GM23338 (cell line): ENCODE measurements around the gene TMEM37. TPM values are rescaled to one million over a fixed set of nuclear protein-coding genes. Genes with fewer than 3 reads are reported as not detected.

Experiments
- ATAC-seq: fragments of 200-7000 bp; cut with Tn5 transposase; 3 replicates; pipeline ENCODE4 v1.9.1; 2020
- DNase-seq: peaks from one replicate; pipeline ENCODE4 v3.0.0-alpha.2; 2015; ENCODE audit warnings: low spot score
- H2AFZ ChIP-seq: fragments of 200-600 bp; sonication (generic); 2 replicates; pipeline ENCODE4 v1.8.0; 2016; ENCODE audit warnings: antibody characterized with exemption, mild to moderate bottlenecking, moderate library complexity
- H3F3A ChIP-seq: fragments of 200-600 bp; sonication (generic); replicated peaks from 2 replicates; pipeline ENCODE4 v1.8.0; 2017; ENCODE audit warnings: antibody characterized with exemption, mixed run types, low read depth
- H3K27ac ChIP-seq: fragments of 200-600 bp; sonication (generic); 2 replicates; pipeline ENCODE4 v1.6.1; 2016; ENCODE audit warnings: low read depth
- H3K27me3 ChIP-seq: fragments of 200-600 bp; sonication (generic); 2 replicates; pipeline ENCODE4 v1.8.0; 2016; ENCODE audit warnings: mild to moderate bottlenecking, mixed run types, moderate library complexity; ENCODE audit not compliant: insufficient read depth
- H3K36me3 ChIP-seq: fragments of 200-600 bp; sonication (generic); 2 replicates; pipeline ENCODE4 v1.8.0; 2016; ENCODE audit warnings: mild to moderate bottlenecking; ENCODE audit not compliant: insufficient read depth
- H3K4me1 ChIP-seq: fragments of 200-600 bp; sonication (generic); 2 replicates; pipeline ENCODE4 v1.8.0; 2016; ENCODE audit warnings: mild to moderate bottlenecking, moderate library complexity; ENCODE audit not compliant: insufficient read depth
- H3K4me2 ChIP-seq: fragments of 200-600 bp; sonication (generic); 2 replicates; pipeline ENCODE4 v1.7.1; 2017; ENCODE audit warnings: mixed run types
- H3K4me3 ChIP-seq: fragments of 200-600 bp; sonication (generic); 2 replicates; pipeline ENCODE4 v1.6.1; 2016; ENCODE audit warnings: mixed run types
- H3K79me2 ChIP-seq: fragments of 200-600 bp; sonication (generic); replicated peaks from 2 replicates; pipeline ENCODE4 v1.8.0; 2017; ENCODE audit warnings: mild to moderate bottlenecking; ENCODE audit not compliant: insufficient read depth
- H3K9me2 ChIP-seq: fragments of 200-600 bp; sonication (generic); 2 replicates; pipeline ENCODE4 v1.8.0; 2017; ENCODE audit not compliant: insufficient read depth
- H4K20me1 ChIP-seq: fragments of 200-600 bp; sonication (generic); replicated peaks from 2 replicates; pipeline ENCODE4 v1.8.0; 2017; ENCODE audit warnings: mild to moderate bottlenecking; ENCODE audit not compliant: insufficient read depth
- H3K27ac Mint-ChIP-seq: 2 replicates; pipeline ENCODE4 v1.8.0; 2020; ENCODE audit warnings: inconsistent platforms, mild to moderate bottlenecking, moderate library complexity, mixed read lengths
- H3K27me3 Mint-ChIP-seq: 3 replicates; pipeline ENCODE4 v1.8.0; 2022; ENCODE audit warnings: low read depth, mild to moderate bottlenecking, moderate library complexity, mixed read lengths, inconsistent platforms; ENCODE audit not compliant: insufficient read depth, poor library complexity
- H3K36me3 Mint-ChIP-seq: 3 replicates; pipeline ENCODE4 v1.8.0; 2021; ENCODE audit warnings: low read depth, mild to moderate bottlenecking, inconsistent platforms, moderate library complexity, mixed read lengths
- H3K4me1 Mint-ChIP-seq: 3 replicates; pipeline ENCODE4 v1.8.0; 2020; ENCODE audit warnings: mild to moderate bottlenecking, inconsistent platforms, mixed read lengths
- H3K4me3 Mint-ChIP-seq: 3 replicates; pipeline ENCODE4 v1.8.0; 2021; ENCODE audit warnings: moderate library complexity, mild to moderate bottlenecking, inconsistent platforms, mixed read lengths
- H3K9me3 Mint-ChIP-seq: 3 replicates; pipeline ENCODE4 v1.8.0; 2020; ENCODE audit warnings: moderate library complexity, mild to moderate bottlenecking, inconsistent platforms, mixed read lengths
- CREB1 ChIP-seq: fragments of 250-450 bp; sonication (Bioruptor Pico); IDR thresholded peaks from 2 replicates; pipeline ENCODE4 v1.5.0; 2020; ENCODE audit warnings: low read depth, mild to moderate bottlenecking, moderate library complexity
- NANOG ChIP-seq: IDR thresholded peaks from 2 replicates; pipeline ENCODE4 v1.6.1; 2016; ENCODE audit warnings: antibody characterized with exemption, borderline replicate concordance
- STAT1 ChIP-seq: IDR thresholded peaks from one replicate; pipeline ENCODE4 v1.6.1; 2016; ENCODE audit warnings: antibody characterized with exemption; ENCODE audit not compliant: unreplicated experiment
- ZNF114 ChIP-seq: fragments of 250-450 bp; sonication (Bioruptor Pico); IDR thresholded peaks from 2 replicates; pipeline ENCODE4 v1.5.0; 2020; ENCODE audit warnings: mild to moderate bottlenecking, moderate library complexity
- ZNF462 ChIP-seq: fragments of 250-450 bp; sonication (Bioruptor Pico); IDR thresholded peaks from 2 replicates; pipeline ENCODE4 v1.5.0; 2020; ENCODE audit warnings: mild to moderate bottlenecking, moderate library complexity
- polyA plus RNA-seq: library from polyadenylated mRNA; unstranded; fragments of >200 nt; fragmentation: Nextera tagmentation; extraction: Ambion mirVana; gene quantifications from 2 replicates; pipeline ENCODE4 v1.2.1, GENCODE V29; 2016
- total RNA-seq: library from RNA; depleted of rRNA; stranded (reverse); fragments of >200 nt; shearing (Covaris generic); gene quantifications from 2 replicates; pipeline ENCODE4 v1.2.3, GENCODE V29; 2014

TMEM37 gene
- total and polyA plus RNA-seq, 2 experiments from 2014 or later: 8.6 to 8.8 TPM

DNA sequence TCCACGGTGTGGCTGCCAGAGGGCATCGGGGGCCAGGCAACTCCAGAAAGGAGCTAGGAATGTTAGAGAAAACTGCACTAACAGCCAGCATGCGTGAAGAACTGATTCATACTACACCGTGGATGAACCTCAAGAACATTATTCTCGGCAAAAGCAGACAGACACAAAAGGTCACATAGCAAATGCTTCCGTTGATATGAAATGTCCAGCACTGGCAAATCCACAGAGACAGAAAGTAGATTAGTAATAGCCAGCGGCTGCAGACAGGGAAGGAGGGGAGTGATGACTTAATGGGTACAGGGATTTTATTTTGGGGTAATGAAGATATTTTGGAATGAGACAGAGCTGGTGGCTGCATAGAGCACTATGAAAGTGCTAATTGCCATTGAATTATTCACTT, 55.2 kb downstream of the TMEM37 start (continued):
- no peak for TF ChIP-seq ZNF462 (CRISPR knock-in tag)
- TF ChIP-seq ZNF114 (CRISPR knock-in tag): no peak

- Histone ChIP-seq H3K27ac (no peak overlapping the region), H3K4me2 (no peak overlapping the region), H3K79me2 (no peaks in the 10 kb centered on the region), H3K36me3 (no peaks in the 10 kb centered on the region), H3K4me3 (no peak overlapping the region), H3K4me1 (no peaks in the 10 kb centered on the region), H3F3A (no peaks in the 10 kb centered on the region), H2AFZ (0 out of 2 replicates have a peak overlapping the region, but pooled peaks have one; percentile 18), H3K9me2 (no peaks in the 10 kb centered on the region), H4K20me1 (no peaks in the 10 kb centered on the region), H3K27me3 (no peaks in the 10 kb centered on the region)
- Mint-ChIP-seq H3K27ac (no peak overlapping the region), H3K27me3 (peaks cover 19% of the 10 kb centered on the region), H3K36me3 (no peaks in the 10 kb centered on the region), H3K4me1 (peaks cover 24% of the 10 kb centered on the region), H3K9me3 (no peaks in the 10 kb centered on the region), H3K4me3 (no peak overlapping the region)
- ATAC-seq (no peak), DNase-seq (no peak)
- no peak for TF ChIP-seq CREB1 (CRISPR knock-in tag)
- no peak for TF ChIP-seq NANOG
- no peak for TF ChIP-seq STAT1
- TF ChIP-seq ZNF462 (CRISPR knock-in tag): no peak
- TF ChIP-seq ZNF114 (CRISPR knock-in tag): no peak
Measured at GRCh38 chr2:119487434-119488244, 56.0 kb downstream of the TMEM37 start.
